Stimulated activated CD8-positive, alpha-beta memory T cell treated with anti-CD3 and anti-CD28 coated beads, Interleukin-2, amount 100 ng/mL, for 1 hour (primary cell): ENCODE data around the gene NCOA3.
"Not testable (repeated sequence)": the region's sequence is repeated elsewhere in the genome, so short reads cannot be mapped to it uniquely, and the experiment has no call there.

ENCODE experiments used
- DNase-seq, 2 donors: peaks; one replicate each; pipeline ENCODE4 v3.0.0-alpha.2; 2020; ENCODE audit warnings: low read depth in 2 of 2

The NCOA3 gene

DNA sequence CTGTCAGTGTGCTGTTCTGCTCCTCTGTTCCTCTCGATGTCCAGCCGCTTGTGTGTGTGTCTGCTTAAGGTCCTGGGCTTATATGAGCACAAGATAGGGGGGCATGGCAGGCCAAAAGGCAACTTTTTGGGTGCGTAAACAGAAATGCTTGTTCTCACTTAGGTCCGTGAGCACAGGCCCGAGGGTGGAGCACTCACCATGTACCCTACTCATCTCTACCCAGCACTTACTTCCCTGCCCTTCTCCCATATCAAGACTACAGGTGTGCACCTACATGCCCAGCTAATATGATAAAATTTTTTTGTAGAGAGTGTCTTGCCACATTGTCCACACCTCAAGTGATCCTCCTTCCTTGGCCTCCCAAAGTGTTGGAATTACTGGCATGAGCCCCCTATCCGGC is 34.3 kb downstream of the NCOA3 start:
- no peak for DNase-seq

DNA sequence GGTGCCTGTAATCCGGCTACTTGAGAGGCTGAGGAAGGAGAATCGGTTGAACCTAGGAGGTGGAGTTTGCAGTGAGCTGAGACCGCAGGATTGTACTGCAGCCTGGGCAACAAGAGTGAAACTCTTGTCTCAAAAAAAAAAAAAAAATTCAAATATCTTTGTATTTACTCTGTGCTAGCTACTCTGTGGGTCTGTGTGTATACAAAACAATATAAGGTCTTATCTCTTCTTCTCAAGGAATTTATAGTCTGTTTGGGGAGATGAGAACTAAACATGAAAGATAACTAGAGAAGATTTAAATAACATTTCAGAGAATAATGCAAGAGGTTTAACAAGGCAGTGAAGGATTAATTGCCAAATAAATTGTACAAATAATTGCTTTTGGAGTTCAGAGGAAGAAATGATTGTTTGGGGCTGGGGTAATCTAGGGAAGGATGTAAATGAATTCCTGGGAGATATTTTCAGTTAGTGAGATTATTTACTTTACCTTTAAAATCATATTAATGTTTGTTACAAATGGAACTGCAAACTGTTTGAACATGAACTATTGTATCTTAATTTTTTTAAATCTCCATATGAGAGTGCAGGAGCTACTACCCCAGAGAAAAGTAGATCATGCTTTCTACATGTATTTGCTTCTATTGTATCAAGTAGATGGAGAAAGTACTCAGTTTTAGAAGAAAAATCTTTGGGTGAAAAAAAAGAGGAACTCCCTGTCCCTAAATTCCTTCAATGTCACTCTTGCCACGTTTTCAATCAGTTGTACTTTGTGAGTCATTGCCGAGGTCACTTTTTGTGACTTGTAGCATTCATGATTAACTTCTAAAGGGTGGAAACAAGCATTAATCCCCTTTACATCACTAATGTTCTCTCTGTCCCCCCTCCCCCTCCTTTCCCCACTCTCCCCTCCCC is 39.0 kb downstream of the NCOA3 start:
- no peak for DNase-seq

- DNase-seq: no peak
These were observed 39.8 kb downstream of the NCOA3 start for GRCh38 chr20:47541355-47541922.

- DNase-seq: no peak
These were observed 41.3 kb downstream of the NCOA3 start for GRCh38 chr20:47543006-47543431.

GRCh38 chr20:47544240-47544639 is 42.6 kb downstream of the NCOA3 start:
- no peak for DNase-seq

DNA sequence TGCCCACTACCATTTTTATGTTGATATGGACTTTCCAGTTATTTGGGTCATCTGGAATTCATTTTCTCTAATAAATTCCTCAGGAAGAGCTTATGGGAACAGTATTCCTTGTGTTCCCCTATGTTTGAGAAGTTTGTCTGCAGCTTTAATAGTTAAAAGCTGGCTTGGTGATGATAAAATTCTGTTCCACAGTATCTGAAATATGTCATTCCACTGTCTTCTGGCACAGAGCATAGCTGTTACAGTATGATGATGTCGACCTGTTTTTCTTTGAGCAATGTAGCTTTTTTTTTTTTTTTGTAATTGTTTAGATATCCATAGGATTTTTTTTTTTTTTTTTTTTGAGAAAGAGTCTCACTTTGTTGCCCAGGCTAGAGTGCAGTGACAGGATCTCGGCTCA is 43.2 kb downstream of the NCOA3 start:
- no peak for DNase-seq

GRCh38 chr20:47545499-47545898 is 43.8 kb downstream of the NCOA3 start:
- DNase-seq: no peak

- no peak for DNase-seq
These were observed 44.7 kb downstream of the NCOA3 start for GRCh38 chr20:47546184-47547033.

DNA sequence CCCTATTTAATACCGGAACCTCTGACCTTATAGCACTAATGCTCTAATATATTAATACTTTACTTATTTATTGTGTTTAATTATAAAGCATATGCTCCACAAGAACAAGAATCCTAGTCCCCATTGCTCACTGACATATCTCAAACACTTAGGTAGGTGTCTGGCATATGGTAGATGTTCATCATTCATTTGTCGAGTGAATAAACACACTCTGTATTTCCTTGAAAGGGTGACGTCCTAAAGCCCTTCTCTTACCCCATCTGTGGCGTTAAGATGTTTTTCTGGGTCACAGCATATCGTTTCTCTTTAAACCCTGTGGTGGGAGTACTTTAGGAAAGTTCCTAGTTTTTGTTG is 45.3 kb downstream of the NCOA3 start:
- no peak for DNase-seq

GRCh38 chr20:47549671-47550070 is 48.0 kb downstream of the NCOA3 start:
- no peak for DNase-seq

DNA sequence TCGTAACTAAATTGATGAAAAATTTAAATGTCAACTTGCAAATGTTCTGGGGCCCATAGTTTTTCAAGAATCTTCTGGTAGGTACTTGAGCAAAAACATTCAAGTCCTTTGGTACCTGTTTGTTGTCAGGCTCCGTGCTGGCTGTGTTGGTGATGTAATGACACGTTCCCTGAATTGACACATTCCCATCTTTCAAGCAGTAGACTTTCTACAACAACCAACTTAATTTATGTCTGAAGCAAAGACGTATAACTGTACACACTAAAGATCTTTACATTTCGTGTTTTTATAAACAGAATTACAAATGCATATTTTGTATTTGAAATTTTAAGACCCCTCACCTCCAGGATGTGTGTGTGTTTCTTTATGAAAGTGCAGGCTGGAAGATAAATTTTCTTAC is 49.5 kb downstream of the NCOA3 start:
- DNase-seq: no peak

- DNase-seq: no peak
These were observed 50.2 kb downstream of the NCOA3 start for GRCh38 chr20:47551841-47552240.

- DNase-seq: no peak
These were observed 51.3 kb downstream of the NCOA3 start for GRCh38 chr20:47552996-47553395.

DNA sequence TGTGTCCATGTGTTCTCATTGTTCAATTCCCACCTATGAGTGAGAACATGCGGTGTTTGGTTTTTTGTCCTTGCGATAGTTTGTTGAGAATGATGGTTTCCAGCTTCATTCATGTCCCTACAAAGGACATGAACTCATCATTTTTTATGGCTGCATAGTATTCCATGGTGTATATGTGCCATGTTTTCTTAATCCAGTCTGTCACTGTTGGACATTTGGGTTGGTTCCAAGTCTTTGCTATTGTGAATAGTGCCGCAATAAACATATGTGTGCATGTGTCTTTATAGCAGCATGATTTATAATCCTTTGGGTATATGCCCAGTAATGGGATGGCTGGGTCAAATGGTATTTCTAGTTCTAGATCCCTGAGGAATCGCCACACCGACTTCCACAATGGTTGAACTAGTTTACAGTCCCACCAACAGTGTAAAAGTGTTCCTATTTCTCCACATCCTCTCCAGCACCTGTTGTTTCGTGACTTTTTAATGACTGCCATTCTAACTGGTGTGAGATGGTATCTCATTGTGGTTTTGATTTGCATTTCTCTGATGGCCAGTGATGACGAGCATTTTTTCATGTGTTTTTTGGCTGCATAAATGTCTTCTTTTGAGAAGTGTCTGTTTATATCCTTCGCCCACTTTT is 52.0 kb downstream of the NCOA3 start:
- not testable (repeated sequence) for DNase-seq

GRCh38 chr20:47554283-47554682 is 52.6 kb downstream of the NCOA3 start:
- DNase-seq: not testable (repeated sequence)

- DNase-seq: no peak
These were observed 55.5 kb downstream of the NCOA3 start for GRCh38 chr20:47557218-47557617.

DNA sequence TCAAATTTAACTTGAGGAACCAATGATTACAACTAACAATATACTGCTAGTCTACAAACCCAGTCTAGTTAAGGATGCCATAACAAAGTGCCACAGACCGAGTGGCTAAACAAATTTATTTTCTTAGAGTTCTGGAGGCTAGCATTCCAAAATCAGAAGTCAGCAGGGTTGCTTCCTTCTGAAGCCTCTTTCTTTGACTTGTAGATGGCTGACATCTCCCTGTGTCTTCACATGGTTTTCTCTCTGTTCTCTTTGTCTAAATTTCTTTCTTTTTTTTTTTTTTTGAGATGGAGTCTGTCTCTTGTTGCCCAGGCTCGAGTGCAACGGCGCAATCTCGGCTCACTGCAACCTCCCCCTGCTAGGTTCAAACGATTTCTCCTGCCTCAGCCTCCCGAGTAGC is 56.1 kb downstream of the NCOA3 start:
- DNase-seq: no peak

DNA sequence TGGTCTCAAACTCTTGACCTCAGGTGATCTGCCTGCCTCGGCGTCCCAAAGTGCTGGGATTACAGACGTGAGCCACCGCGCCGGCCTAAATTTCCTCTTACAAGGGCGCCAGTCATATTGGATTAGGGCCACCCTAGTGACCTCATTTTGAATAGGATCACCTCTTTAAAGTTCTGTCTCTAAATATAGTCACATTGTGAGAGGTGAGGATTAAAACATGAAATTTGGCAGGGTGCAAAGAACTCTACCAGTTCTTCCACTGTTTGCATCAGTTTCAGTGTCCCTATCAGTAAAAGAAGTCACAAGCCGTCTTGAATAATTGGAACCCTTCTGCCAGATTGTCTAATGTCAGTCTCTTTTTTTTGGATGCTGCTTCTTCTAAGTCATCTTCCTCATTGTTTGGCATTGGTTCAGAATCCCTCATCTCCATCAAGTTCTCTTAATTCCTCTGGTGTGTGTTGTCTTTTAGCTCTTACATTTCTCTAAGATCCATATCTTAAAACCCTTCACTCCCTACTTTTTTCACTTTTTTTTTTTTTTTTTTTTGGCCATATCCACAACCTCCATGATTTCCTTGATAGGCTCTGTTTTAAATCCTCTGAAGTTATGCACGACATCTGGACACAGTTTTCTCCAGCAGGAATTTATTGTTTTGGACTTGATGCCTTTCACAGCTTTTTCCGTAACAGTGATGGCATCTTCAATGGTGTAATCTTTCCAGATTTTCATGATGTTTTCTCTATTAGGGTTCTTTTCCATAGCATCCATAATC is 56.8 kb downstream of the NCOA3 start:
- no peak for DNase-seq

DNA sequence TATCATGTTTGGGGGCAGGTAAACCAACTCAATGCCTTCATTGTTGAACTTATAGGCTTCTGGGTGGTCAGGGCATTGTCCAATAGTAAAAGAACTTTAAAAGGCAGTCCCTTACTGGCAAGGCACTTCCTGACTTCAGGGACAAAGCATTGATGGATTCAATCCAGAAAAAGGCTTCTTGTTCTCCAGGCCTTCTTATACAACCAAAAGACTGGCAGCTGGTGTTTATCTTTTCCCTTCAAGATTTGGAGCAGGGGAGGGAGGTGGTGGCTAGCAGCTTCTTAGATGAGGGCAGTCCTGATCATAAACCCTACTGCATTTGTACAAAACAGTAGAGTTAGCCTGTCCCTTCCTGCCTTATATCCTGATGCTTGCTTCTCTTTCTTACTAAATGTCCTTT is 57.5 kb downstream of the NCOA3 start:
- no peak for DNase-seq

GRCh38 chr20:47561180-47561579 is 59.5 kb downstream of the NCOA3 start:
- no peak for DNase-seq
